SU-DHL-6 (cell line): ENCODE results near the gene PPP1R27.

Experiments
- CTCF ChIP-seq: fragments of 200-600 bp; sonication (generic); IDR thresholded peaks from one replicate; pipeline ENCODE4 v1.5.1; 2017; ENCODE audit warnings: antibody characterized with exemption, mild to moderate bottlenecking, low read length, moderate library complexity; ENCODE audit not compliant: insufficient read depth, poor library complexity, severe bottlenecking
- EZH2phosphoT487 ChIP-seq: fragments of 200-600 bp; sonication (generic), shearing (Covaris generic); conservative IDR thresholded peaks from 2 replicates; pipeline ENCODE4 v1.6.1; 2018; ENCODE audit warnings: mild to moderate bottlenecking, antibody characterized with exemption, low read length, moderate library complexity, mixed read lengths

GRCh38 chr17:81858170-81858966 is 23.5 kb upstream of the PPP1R27 start:
- TF ChIP-seq CTCF (no peak), EZH2phosphoT487 (no peak)
